Glutamatergic neuron (in vitro differentiated cells): ENCODE results near the gene KRT2. TPM values are rescaled to one million over a fixed set of nuclear protein-coding genes. Genes with fewer than 3 reads are reported as not detected.

Source experiments
- DNase-seq: peaks from one replicate; pipeline ENCODE4 v3.0.0; 2022
- H3K27ac Mint-ChIP-seq: one replicate; pipeline ENCODE4 v1.8.0; 2020; ENCODE audit warnings: mild to moderate bottlenecking, mixed read lengths, inconsistent platforms; ENCODE audit not compliant: unreplicated experiment
- H3K27me3 Mint-ChIP-seq: one replicate; pipeline ENCODE4 v1.8.0; 2020; ENCODE audit warnings: mild to moderate bottlenecking, moderate library complexity, mixed read lengths, inconsistent platforms; ENCODE audit not compliant: unreplicated experiment
- H3K36me3 Mint-ChIP-seq: one replicate; pipeline ENCODE4 v1.8.0; 2020; ENCODE audit warnings: mild to moderate bottlenecking, mixed read lengths, inconsistent platforms; ENCODE audit not compliant: unreplicated experiment
- H3K4me1 Mint-ChIP-seq: one replicate; pipeline ENCODE4 v1.8.0; 2020; ENCODE audit warnings: mild to moderate bottlenecking, low read depth, mixed read lengths, inconsistent platforms; ENCODE audit not compliant: unreplicated experiment
- H3K4me3 Mint-ChIP-seq: one replicate; pipeline ENCODE4 v1.8.0; 2020; ENCODE audit warnings: mild to moderate bottlenecking, mixed read lengths, inconsistent platforms; ENCODE audit not compliant: unreplicated experiment
- H3K9me3 Mint-ChIP-seq: one replicate; pipeline ENCODE4 v1.8.0; 2020; ENCODE audit warnings: mild to moderate bottlenecking, moderate library complexity, mixed read lengths, inconsistent platforms; ENCODE audit not compliant: unreplicated experiment
- total RNA-seq: library from RNA; stranded (reverse); fragmentation: NEBNext Ultra II Directional; extraction: Animal tissue kit (Norgen Biotek cat#: 25700); gene quantifications from one replicate; pipeline ENCODE4 v1.2.1, GENCODE V29; 2021; ENCODE audit not compliant: unreplicated experiment
- TF ChIP-seq, protein P1 (sequence below): fragments of 200-600 bp; sonication (generic); IDR thresholded peaks from one replicate; pipeline ENCODE4 v1.5.0; 2021; ENCODE audit not compliant: partially characterized antibody, unreplicated experiment

The KRT2 gene
- total RNA-seq, 1 donor from 2014 or later = not detected

DNA sequence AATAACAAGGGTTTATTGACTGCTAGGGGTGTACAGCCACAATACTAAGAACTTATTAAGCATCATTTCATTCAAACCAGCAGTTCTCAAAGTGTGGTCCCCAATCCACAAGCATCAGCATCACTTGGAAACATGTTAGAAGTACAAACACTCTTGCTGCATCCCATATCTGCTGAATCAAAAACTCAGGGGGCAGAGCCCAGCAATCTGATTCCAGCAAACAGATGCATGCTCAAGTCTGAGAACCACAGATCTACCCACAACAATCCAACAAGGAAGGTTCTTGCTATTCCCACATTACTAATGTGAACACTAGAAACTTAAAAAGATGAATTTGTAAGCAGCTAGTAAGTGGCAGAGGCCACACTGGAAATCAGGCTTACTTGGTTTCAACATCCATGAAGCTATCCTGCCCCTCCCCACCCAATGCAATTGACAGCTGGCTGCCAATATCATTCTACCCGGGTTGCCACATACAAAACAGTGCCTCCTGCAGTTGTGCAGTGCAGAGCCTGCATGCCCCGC is 45.1 kb upstream of the KRT2 start:
- Mint-ChIP-seq H3K9me3 (peaks cover 8% of the 10 kb centered on the region), H3K27ac (no peak overlapping the region), H3K27me3 (peaks cover 17% of the 10 kb centered on the region), H3K4me1 (no peaks in the 10 kb centered on the region), H3K4me3 (no peak overlapping the region), H3K36me3 (no peaks in the 10 kb centered on the region)
- no peak for DNase-seq
- TF ChIP-seq, protein P1, sequence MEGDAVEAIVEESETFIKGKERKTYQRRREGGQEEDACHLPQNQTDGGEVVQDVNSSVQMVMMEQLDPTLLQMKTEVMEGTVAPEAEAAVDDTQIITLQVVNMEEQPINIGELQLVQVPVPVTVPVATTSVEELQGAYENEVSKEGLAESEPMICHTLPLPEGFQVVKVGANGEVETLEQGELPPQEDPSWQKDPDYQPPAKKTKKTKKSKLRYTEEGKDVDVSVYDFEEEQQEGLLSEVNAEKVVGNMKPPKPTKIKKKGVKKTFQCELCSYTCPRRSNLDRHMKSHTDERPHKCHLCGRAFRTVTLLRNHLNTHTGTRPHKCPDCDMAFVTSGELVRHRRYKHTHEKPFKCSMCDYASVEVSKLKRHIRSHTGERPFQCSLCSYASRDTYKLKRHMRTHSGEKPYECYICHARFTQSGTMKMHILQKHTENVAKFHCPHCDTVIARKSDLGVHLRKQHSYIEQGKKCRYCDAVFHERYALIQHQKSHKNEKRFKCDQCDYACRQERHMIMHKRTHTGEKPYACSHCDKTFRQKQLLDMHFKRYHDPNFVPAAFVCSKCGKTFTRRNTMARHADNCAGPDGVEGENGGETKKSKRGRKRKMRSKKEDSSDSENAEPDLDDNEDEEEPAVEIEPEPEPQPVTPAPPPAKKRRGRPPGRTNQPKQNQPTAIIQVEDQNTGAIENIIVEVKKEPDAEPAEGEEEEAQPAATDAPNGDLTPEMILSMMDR = no peak

DNA sequence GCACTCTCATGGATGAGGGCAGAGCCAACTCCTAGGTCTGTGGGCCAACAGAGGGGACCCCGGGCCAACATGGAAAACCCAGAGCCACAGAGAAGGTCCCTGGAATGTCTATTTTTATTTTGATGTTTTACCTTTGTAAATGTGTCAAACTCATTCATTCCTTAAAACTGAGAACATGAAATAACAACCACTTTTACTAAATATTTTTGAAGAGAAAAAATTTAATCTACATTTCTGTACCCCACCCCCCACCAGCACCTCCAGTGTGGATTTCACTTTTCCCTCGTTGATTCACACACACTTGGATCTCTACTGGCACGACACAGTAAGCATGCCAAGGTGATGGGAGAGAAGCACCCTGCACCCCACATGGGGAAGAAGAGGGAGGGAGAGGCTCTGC is 44.6 kb upstream of the KRT2 start:
- Mint-ChIP-seq H3K36me3 (no peaks in the 10 kb centered on the region), H3K4me3 (no peak overlapping the region), H3K4me1 (no peaks in the 10 kb centered on the region), H3K9me3 (peaks cover 6% of the 10 kb centered on the region), H3K27ac (no peak overlapping the region), H3K27me3 (peaks cover 19% of the 10 kb centered on the region)
- no peak for DNase-seq
- TF ChIP-seq, protein P1 = no peak

DNA sequence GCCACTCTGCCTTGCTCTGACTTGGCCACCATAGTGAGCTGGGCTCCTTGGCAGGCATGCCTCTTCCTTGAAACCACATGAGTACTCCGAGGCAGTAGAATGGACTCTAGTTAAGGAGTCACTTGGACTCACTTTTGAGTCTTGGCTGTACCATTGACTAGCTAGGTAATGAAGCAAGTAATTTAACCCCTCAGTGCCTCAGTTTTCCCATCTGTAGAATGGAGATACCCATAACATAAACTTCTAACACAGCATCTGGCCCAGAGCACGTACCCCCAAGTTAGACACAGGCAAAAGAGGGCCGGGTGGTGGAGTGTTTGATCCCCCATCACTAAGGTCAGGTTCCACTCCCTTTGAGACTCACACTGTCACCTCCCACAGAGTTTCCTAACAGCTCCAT is 43.0 kb upstream of the KRT2 start:
- Mint-ChIP-seq H3K4me1 (no peaks in the 10 kb centered on the region), H3K4me3 (no peak overlapping the region), H3K36me3 (no peaks in the 10 kb centered on the region), H3K27me3 (peaks cover 19% of the 10 kb centered on the region), H3K27ac (no peak overlapping the region), H3K9me3 (peaks cover 3% of the 10 kb centered on the region)
- TF ChIP-seq, protein P1 = no peak
- no peak for DNase-seq

DNA sequence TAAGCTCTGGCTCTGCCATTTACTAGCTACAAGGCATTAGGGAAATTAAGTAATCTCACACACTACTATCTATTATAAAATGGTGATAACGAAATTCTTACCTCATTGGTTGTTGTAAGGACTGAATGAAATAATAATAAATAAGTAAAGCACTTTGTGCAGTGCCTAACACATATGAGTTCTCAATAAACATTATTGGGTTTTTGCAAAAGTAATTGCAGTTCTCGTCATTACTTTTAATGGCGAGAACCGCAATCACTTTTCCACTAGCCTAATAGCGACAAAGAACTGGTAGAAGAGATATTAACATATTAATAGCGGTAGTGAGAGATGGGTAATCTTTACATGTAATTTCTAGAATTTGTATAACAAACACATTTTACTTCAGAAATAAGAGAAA is 42.1 kb upstream of the KRT2 start:
- H3K4me3 Mint-ChIP-seq = no peak overlapping the region
- no peak for DNase-seq
- H3K27ac Mint-ChIP-seq = no peak overlapping the region
- TF ChIP-seq, protein P1 = no peak
- no peaks in the 10 kb centered on the region for H3K36me3 Mint-ChIP-seq
- no peaks in the 10 kb centered on the region for H3K4me1 Mint-ChIP-seq
- peaks cover 17% of the 10 kb centered on the region for H3K27me3 Mint-ChIP-seq
- peaks cover 3% of the 10 kb centered on the region for H3K9me3 Mint-ChIP-seq

DNA sequence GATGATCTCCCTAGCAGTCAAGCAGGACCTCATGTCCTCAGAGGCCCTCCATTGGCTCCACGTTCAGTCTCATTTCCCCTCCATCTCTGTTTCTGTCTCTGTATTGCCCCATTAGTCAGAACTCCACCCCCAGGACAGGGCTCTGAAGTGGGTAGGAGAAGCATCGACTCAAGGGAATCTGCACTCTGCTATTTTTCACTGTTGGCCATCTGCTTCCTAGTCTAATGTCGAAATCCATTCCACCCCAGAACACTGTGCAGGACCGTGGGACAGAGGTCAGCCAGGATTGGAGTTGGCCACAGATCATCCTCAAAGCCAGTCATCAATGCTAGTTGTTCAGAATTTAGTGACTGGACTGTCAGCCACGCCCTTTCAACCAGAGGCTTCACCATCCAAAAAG is 41.2 kb upstream of the KRT2 start:
- Mint-ChIP-seq H3K36me3 (no peaks in the 10 kb centered on the region), H3K4me3 (no peak overlapping the region), H3K4me1 (no peaks in the 10 kb centered on the region), H3K27ac (no peak overlapping the region), H3K27me3 (peaks cover 20% of the 10 kb centered on the region), H3K9me3 (peaks cover 3% of the 10 kb centered on the region)
- no peak for DNase-seq
- TF ChIP-seq, protein P1 = no peak
